DOHH2 (cell line): ENCODE results near the gene ZNF862.

ENCODE experiments used
- CTCF ChIP-seq: fragments of 200-600 bp; sonication (generic); IDR thresholded peaks from one replicate; pipeline ENCODE4 v1.5.1; 2014; ENCODE audit warnings: antibody characterized with exemption, mild to moderate bottlenecking, low read depth, low read length; ENCODE audit not compliant: poor library complexity, severe bottlenecking
- EZH2phosphoT487 ChIP-seq: fragments of 200-600 bp; sonication (generic); IDR thresholded peaks from 2 replicates; pipeline ENCODE4 v1.6.1; 2017; ENCODE audit warnings: borderline replicate concordance, mild to moderate bottlenecking, antibody characterized with exemption, low read length, moderate library complexity, mixed read lengths

GRCh38 chr7:149874644-149875028 is 36.5 kb downstream of the ZNF862 start:
- no peak for TF ChIP-seq EZH2phosphoT487
- TF ChIP-seq CTCF = no peak
